HG03139 (cell line): Measurements from ENCODE around the gene TSC22D4.

Experiments used
- ATAC-seq: cut with Tn5 transposase; IDR thresholded peaks from one replicate; pipeline ENCODE4 v1.9.1; 2021; ENCODE audit not compliant: unreplicated experiment

Gene TSC22D4

GRCh38 chr7:100493476-100494264 lies 14.7 kb upstream of the TSC22D4 start:
- ATAC-seq = no peak

- ATAC-seq = no peak
Measured at GRCh38 chr7:100492738-100493475, 13.9 kb upstream of the TSC22D4 start.

GRCh38 chr7:100491192-100491578 lies 12.2 kb upstream of the TSC22D4 start:
- no peak for ATAC-seq

GRCh38 chr7:100490483-100491191 lies 11.6 kb upstream of the TSC22D4 start:
- ATAC-seq = no peak

- no peak for ATAC-seq
Measured at GRCh38 chr7:100489824-100490223, 10.8 kb upstream of the TSC22D4 start.

GRCh38 chr7:100489121-100489520 lies 10.1 kb upstream of the TSC22D4 start:
- no peak for ATAC-seq

GRCh38 chr7:100488333-100489095 lies 9.5 kb upstream of the TSC22D4 start:
- no peak for ATAC-seq

- no peak for ATAC-seq
Measured at GRCh38 chr7:100486753-100487446, 7.9 kb upstream of the TSC22D4 start.

- ATAC-seq = no peak
Measured at GRCh38 chr7:100486111-100486636, 7.2 kb upstream of the TSC22D4 start.

- no peak for ATAC-seq
Measured at GRCh38 chr7:100485471-100485876, 6.5 kb upstream of the TSC22D4 start.

- no peak for ATAC-seq
Measured at GRCh38 chr7:100484673-100485045, 5.6 kb upstream of the TSC22D4 start.

- ATAC-seq = peak; percentile 8
Measured at GRCh38 chr7:100483722-100484672, 5.0 kb upstream of the TSC22D4 start, which contains the start of gene NYAP1. TSS of gene NYAP1 (plus strand) at chr7:100483927. CDS start at chr7:100485312, 1,385 bp downstream.

- peak; percentile 34 for ATAC-seq
Measured at GRCh38 chr7:100483090-100483721, 4.2 kb upstream of the TSC22D4 start.

GRCh38 chr7:100482728-100483089 lies 3.7 kb upstream of the TSC22D4 start:
- ATAC-seq = no peak

- ATAC-seq = no peak
Measured at GRCh38 chr7:100481466-100481865, 2.5 kb upstream of the TSC22D4 start.

- ATAC-seq = no peak
Measured at GRCh38 chr7:100477871-100478267, 1.1 kb downstream of the TSC22D4 start.

- ATAC-seq = no peak
Measured at GRCh38 chr7:100476903-100477870, 1.8 kb downstream of the TSC22D4 start.
